KOPT-K1 (cell line): Measurements from ENCODE around the gene HIF3A.
"Not testable (repeated sequence)": the region's sequence is repeated elsewhere in the genome, so short reads cannot be mapped to it uniquely, and the experiment has no call there.

Experiments used
- H3K27ac ChIP-seq: fragments of 200-600 bp; sonication (generic); 2 replicates; pipeline ENCODE4 v1.5.1; 2016; ENCODE audit warnings: antibody characterized with exemption, mild to moderate bottlenecking, low read depth, low read length; ENCODE audit not compliant: poor library complexity, severe bottlenecking
- H3K36me3 ChIP-seq: fragments of 200-600 bp; sonication (generic); 2 replicates; pipeline ENCODE4 v1.5.1; 2017; ENCODE audit warnings: antibody characterized with exemption, mild to moderate bottlenecking, low read length, moderate library complexity; ENCODE audit not compliant: insufficient read depth
- H3K9me3 ChIP-seq: fragments of 200-600 bp; sonication (generic); 2 replicates; pipeline ENCODE4 v1.5.1; 2017; ENCODE audit warnings: antibody characterized with exemption, low read length, mild to moderate bottlenecking; ENCODE audit not compliant: insufficient read depth, poor library complexity, severe bottlenecking

Gene HIF3A

DNA sequence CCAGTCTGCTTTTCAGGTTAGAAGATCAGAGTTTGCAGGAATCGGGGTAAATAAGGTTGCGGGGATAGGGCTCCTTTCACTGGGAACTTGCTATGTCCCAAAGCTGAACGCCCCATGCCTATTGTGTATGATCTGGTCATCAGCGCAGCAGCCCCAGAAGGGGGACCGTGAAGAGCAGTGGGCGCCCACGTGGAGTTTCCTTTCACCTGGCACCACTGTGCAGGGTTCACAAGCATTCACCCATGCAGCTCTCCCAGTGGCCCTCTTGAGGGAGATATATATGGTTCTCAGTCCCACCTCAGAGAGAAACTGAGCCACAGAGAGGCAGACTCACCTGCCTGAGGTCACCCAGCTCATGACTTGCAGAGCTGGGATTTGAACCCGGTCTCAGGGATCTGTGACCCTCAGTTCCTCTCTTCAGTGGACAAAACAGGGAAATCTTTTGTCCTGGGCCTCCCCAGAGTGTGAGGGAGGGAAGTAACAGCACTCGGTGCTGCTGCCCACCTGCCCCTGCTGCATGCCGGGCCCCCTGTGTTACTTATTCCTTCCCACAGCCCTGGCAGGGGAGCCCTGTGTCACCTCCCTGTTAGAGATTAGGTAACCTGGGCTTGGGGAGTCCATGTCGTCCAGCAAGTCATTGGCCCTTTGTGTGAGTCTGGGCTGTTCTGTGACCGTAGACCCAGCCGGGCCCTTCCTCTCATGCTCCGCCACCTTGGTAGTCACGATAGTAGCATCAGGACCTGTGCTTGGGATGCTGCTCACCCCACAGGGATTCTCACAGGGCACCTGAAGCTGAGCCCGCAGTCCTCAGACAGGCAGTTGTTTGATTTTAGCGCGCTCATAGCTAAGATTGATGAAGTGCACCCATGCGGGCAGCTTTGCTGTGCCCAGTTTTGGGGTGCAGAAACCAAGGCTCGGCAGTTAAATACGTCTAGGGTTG is 78.0 kb downstream of the HIF3A start:
- H3K27ac ChIP-seq = no peak overlapping the region
- peaks cover 77% of the 10 kb centered on the region for H3K36me3 ChIP-seq

GRCh38 chr19:46375476-46376067 is 78.7 kb downstream of the HIF3A start:
- H3K9me3 ChIP-seq, H3K27ac ChIP-seq: not testable (repeated sequence)
- peaks cover 80% of the 10 kb centered on the region for H3K36me3 ChIP-seq

More for the DNA sequence above, 78.0 kb downstream of the HIF3A start:
- H3K9me3 ChIP-seq = no peaks in the 10 kb centered on the region

GRCh38 chr19:46376241-46377153 is 79.7 kb downstream of the HIF3A start:
- Histone ChIP-seq H3K9me3 (no peaks in the 10 kb centered on the region), H3K27ac (no peak overlapping the region), H3K36me3 (peaks cover 87% of the 10 kb centered on the region)

DNA sequence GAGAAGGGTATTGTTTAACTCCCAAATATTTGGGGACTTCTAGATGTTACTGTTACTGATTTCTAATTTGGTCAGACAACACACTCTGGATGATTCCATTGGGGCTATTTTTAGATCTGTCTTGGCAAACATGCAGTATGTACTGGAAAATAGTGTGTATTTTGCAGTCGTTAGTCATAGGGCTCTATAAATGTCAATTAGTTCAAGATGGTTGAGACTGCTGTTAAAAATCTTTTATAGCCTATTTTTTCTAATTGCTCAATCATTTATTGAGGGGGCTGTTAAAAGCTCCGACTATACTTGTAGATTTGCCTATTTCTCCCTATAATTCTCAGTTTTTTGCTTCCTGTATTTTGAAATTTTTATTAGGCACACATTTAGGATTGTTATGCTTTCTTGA is 81.4 kb downstream of the HIF3A start:
- Histone ChIP-seq H3K27ac (no peak overlapping the region), H3K36me3 (peaks cover 91% of the 10 kb centered on the region), H3K9me3 (no peaks in the 10 kb centered on the region)

DNA sequence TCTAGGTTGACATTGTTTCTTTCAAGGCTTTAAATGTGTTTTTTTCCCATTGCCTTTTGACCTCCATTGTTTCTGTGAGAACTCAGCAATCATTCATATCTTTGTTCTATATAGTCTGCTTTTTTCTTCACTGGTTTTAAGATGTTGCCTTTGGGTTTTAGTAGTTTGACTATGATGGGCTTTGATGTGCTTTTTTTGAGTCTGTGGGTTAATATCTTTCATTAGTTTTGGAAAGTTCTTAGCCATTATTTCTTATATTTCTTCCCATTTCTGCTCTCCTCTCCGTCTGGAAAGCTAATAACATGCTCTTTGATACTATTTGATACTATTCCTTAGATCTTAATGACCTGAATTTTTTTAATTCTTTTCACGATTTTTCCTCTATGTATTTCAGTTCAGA is 83.8 kb downstream of the HIF3A start:
- H3K27ac ChIP-seq = no peak overlapping the region
- H3K36me3 ChIP-seq = peaks cover 100% of the 10 kb centered on the region
- H3K9me3 ChIP-seq = no peaks in the 10 kb centered on the region

- Histone ChIP-seq H3K36me3 (peaks cover 100% of the 10 kb centered on the region), H3K9me3 (no peaks in the 10 kb centered on the region), H3K27ac (no peak overlapping the region)
Observed at GRCh38 chr19:46381346-46381745, 84.5 kb downstream of the HIF3A start.

DNA sequence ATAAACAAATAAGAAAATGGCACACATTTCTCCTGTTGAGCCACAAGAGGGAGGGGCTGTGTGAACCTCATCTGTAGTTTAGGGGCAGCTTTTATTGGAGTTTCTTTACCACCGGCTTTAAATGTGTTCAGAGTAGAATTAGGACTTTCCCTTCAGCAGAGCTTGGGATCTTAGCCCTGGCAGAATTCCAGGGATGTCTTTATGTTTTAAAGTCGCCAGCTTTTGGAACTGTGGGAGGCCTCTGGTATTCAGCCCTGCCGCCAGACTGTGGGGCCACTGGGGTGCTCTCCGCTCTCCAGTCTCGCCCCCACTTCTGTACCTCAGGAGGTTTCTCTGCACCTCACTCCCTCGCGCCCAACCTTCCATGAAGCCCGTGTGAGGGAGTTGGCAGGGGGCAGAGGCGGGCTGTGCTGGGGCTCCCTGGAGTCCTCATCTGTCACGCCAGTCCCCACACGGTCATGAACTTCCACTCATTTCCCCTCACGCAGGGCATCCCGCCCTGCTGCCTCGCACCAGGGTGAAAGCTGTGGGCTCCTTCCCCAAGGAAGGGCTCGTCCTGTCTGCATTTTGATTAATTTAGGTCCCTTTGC is 85.0 kb downstream of the HIF3A start:
- peaks cover 98% of the 10 kb centered on the region for H3K36me3 ChIP-seq
- H3K9me3 ChIP-seq = no peaks in the 10 kb centered on the region
- no peak overlapping the region for H3K27ac ChIP-seq

DNA sequence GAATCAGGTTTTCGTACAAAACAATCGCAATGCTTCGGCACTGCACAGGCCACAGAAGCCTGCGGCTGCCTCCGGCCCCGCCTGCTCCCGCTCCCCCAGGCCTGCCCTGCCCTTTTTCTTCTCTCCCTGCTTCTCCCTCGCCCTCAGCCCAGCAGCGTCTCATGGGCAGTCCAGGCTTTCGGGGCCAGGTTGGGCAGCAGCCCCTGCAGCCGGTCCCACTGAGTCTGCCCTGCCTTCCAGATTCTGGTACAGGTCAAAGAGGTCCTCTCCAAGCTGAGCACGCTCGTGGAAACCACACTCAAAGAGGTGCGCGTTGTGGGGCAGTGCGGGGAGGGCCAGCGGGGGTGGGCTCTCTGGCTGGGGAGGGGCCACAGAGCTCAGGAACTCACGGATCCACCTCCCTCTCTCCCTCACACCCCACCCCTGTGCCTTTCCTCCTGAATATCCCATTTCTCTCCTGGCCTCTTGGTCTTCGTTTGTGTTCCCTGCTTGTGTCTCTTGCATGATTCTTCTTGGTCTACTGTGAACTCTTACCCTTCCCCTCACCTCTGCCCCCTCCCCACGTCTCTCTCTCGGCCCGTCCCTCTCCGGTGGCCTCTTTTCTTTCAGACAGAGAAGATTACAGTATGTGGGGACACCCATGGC is 86.5 kb downstream of the HIF3A start:
- H3K36me3 ChIP-seq = peaks cover 98% of the 10 kb centered on the region
- H3K27ac ChIP-seq = no peak overlapping the region
- H3K9me3 ChIP-seq = no peaks in the 10 kb centered on the region

DNA sequence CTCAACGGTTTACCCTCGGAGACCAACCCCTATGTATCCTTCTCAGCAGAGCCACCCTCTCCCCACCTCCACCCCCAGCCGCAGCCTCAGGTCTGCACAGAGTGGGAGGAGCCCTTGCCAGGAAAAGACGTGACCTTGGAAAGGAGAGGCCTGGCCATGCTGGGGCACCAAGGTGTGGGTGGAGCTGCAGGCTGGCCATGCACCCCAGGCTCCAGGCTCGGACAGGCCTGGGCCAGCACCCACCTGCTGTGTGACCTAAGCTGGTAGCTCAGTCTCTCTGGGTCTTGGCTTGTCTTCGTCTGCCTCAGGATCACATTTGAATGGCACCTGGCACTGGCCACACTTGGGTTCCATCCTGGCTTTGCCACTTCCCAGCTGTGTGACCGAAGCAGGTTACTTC is 87.0 kb downstream of the HIF3A start:
- H3K9me3 ChIP-seq = no peaks in the 10 kb centered on the region
- H3K27ac ChIP-seq = no peak overlapping the region
- peaks cover 98% of the 10 kb centered on the region for H3K36me3 ChIP-seq

- Histone ChIP-seq H3K9me3 (no peaks in the 10 kb centered on the region), H3K36me3 (peaks cover 98% of the 10 kb centered on the region), H3K27ac (no peak overlapping the region)
Observed at GRCh38 chr19:46384396-46384795, 87.6 kb downstream of the HIF3A start.

DNA sequence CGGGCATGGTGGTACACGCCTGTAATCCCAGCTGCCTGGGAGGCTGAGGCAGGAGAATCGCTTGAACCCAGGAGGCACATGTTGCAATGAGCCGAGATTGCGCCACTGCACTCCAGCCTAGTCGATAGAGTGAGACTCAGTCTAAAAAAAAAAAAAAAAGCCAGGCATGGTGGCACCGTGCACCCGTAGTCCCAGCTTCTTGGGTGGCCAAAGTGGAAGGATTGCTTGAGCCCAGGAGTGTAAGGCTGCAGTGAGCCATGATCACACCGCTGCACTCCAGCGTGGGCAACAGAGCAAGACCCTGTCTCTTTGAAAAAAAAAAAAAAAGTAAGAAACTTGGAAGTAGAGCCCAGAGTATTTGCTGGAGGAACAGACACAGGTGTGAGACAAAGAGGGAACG is 88.8 kb downstream of the HIF3A start:
- Histone ChIP-seq H3K27ac (no peak overlapping the region), H3K9me3 (no peaks in the 10 kb centered on the region), H3K36me3 (peaks cover 98% of the 10 kb centered on the region)

DNA sequence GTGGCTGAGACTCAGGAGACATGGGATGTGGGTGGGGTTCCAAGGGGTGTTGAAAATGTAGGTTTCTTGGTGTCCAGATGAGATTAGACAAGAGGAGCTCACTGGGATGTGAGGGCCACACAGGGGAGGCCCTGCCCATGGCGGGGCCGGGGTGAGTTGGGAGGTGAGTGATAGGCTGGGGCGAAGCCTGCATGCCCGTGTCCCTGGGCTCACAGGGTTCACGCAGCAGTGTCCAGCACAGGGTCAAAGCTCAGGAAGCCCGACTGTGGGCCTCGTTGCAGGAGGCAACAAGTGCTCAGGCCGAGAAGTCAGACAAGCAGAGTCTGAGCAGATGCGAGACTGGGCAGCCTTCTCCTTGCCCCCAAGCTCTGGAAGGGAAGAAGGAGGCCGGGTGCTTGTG is 89.3 kb downstream of the HIF3A start:
- Histone ChIP-seq H3K27ac (no peak overlapping the region), H3K36me3 (peaks cover 98% of the 10 kb centered on the region), H3K9me3 (no peaks in the 10 kb centered on the region)

- Histone ChIP-seq H3K9me3 (no peaks in the 10 kb centered on the region), H3K36me3 (peaks cover 98% of the 10 kb centered on the region), H3K27ac (no peak overlapping the region)
Observed at GRCh38 chr19:46386996-46387712, 90.3 kb downstream of the HIF3A start.

DNA sequence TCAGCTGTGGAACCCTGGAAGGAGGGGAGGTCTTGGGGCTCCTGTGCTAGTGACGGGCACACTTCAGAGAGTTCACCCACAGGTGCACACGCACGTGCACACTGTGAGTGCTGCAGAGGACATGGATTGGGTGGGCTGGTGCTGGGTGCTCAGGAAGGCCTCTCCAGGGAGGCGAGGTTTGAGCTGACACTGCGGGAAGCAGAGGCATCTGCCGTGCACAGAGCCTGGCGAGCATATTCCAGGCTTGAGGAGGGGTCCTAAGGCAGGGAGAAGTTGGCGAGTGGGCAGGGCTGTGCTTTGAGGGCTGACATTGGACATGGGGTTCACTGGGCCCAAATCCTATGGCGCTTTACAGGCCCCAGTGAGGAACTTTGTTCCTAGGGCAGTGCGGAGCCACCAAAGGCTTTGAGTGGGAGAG is 90.9 kb downstream of the HIF3A start:
- Histone ChIP-seq H3K9me3 (no peaks in the 10 kb centered on the region), H3K27ac (no peak overlapping the region), H3K36me3 (peaks cover 98% of the 10 kb centered on the region)
